Right lobe of liver (tissue), 4 donors: Measurements from ENCODE around the gene KCNH1.

Source experiments
- CTCF ChIP-seq, 4 donors: fragments of 200-600 bp in 3 of 4; fragments of 450-650 bp in 1 of 4; IDR thresholded peaks; one replicate each; pipeline versions ENCODE4 v1.5.1 to v1.8.0; 2016 to 2022; ENCODE audit warnings: antibody characterized with exemption in 4 of 4, mild to moderate bottlenecking in 2 of 4
- POLR2A ChIP-seq: fragments of 450-650 bp; IDR thresholded peaks from one replicate; pipeline ENCODE4 v1.6.1; 2017; ENCODE audit warnings: antibody characterized with exemption, mild to moderate bottlenecking
- donor health status: DM: no; HTN: no; CAD: no.
- donor health status: DM: no; HTN: no; CAD: no.
- donor health status: DM: no; HTN: yes; CAD: no.

GRCh38 chr1:210678306-210678705, 455.6 kb downstream of the KCNH1 start:
- no peak for TF ChIP-seq CTCF (IDR thresholded peaks at IDR 0.05)
- no peak for TF ChIP-seq POLR2A
